Transverse colon (tissue), 4 donors: Measurements from ENCODE around the gene PARS2. TPM values are rescaled to one million over a fixed set of nuclear protein-coding genes. Genes with fewer than 3 reads are reported as not detected.

Experiments used
- DNase-seq: peaks from one replicate; pipeline ENCODE4 v3.0.0-alpha.2; 2019
- H3K27ac ChIP-seq, 4 donors: fragments of 200-600 bp; sonication (generic); 2 replicates each; pipeline ENCODE4 v1.5.1; 2016 to 2018; ENCODE audit warnings: inconsistent platforms in 4 of 4
- H3K27me3 ChIP-seq: fragments of 200-600 bp; sonication (generic); 2 replicates; pipeline ENCODE4 v1.5.1; 2017; ENCODE audit warnings: inconsistent platforms
- H3K36me3 ChIP-seq, 4 donors: fragments of 200-600 bp; sonication (generic); 2 replicates each; pipeline ENCODE4 v1.5.1; 2017 to 2019; ENCODE audit warnings: inconsistent platforms in 4 of 4
- H3K4me1 ChIP-seq, 4 donors: fragments of 200-600 bp; sonication (generic); 2 replicates each; pipeline ENCODE4 v1.5.1; 2017 to 2020; ENCODE audit warnings: inconsistent platforms in 4 of 4
- H3K4me3 ChIP-seq, 4 donors: fragments of 200-600 bp; sonication (generic); 1 replicate in 1 of 4; 2 replicates in 3 of 4; pipeline versions ENCODE4 v1.5.1 to v1.6.1; 2017 to 2019; ENCODE audit warnings: inconsistent platforms in 4 of 4
- H3K9me3 ChIP-seq, 2 donors: fragments of 200-600 bp; sonication (generic); 2 replicates each; pipeline ENCODE4 v1.5.1; 2017 to 2019; ENCODE audit warnings: inconsistent platforms in 2 of 2
- CTCF ChIP-seq, 5 experiments: fragments of 200-600 bp in 3 of 5; fragments of 450-650 bp in 2 of 5; sonication (generic) in 3 of 5; IDR thresholded peaks; 1 replicate in 2 of 5; 2 replicates in 3 of 5; pipeline ENCODE4 v1.5.1; 2016 to 2017; ENCODE audit warnings: antibody characterized with exemption in 5 of 5, inconsistent platforms in 3 of 5, mild to moderate bottlenecking in 2 of 5, moderate library complexity in 1 of 5
- EP300 ChIP-seq: sonication (generic); formaldehyde crosslinking; IDR thresholded peaks from one replicate; pipeline ENCODE4 v1.6.1; 2017; ENCODE audit warnings: antibody characterized with exemption, low read depth
- POLR2A ChIP-seq: fragments of 450-650 bp; IDR thresholded peaks from one replicate; pipeline ENCODE4 v1.6.1; 2016; ENCODE audit warnings: antibody characterized with exemption, mild to moderate bottlenecking, moderate library complexity
- POLR2AphosphoS5 ChIP-seq, 3 donors: sonication (generic); formaldehyde crosslinking; IDR thresholded peaks; one replicate each; pipeline ENCODE4 v1.6.1; 2016; ENCODE audit warnings: antibody characterized with exemption in 3 of 3
- WGBS, 2 donors: methylation state at CpG; one replicate each; pipeline ENCODE4 v1.1.5; 2018; ENCODE audit warnings: low coverage in 1 of 2; 5-methylcytosine and 5-hydroxymethylcytosine counted together
- in situ Hi-C, 4 donors: fragments of 200-750 bp; cut with MboI; loops; one replicate each; pipeline versions ENCODE4 v1.15.0 to v1.15.1; 2017; ENCODE audit warnings: low sequenced_read_pairs in 3 of 4, low pct_ligation_motif_present in 1 of 4, low pct_unique_long_range_greater_than_20kb in 1 of 4
- intact Hi-C: fragments of 100-400 bp; cut with DNase I; formaldehyde crosslinking; loops from one replicate; pipeline ENCODE4 v1.15.1; 2023; ENCODE audit warnings: low total_unique reads
- total RNA-seq, 4 donors: library from RNA; depleted of rRNA; stranded (reverse); fragments of >200 nt; gene quantifications; one replicate each; pipeline ENCODE4 v1.1.0, GENCODE V29; 2016

The PARS2 gene
- total RNA-seq, 4 donors from 2014 or later: 8.9 to 13.5 (median 9.1) TPM; not detected in 1

DNA sequence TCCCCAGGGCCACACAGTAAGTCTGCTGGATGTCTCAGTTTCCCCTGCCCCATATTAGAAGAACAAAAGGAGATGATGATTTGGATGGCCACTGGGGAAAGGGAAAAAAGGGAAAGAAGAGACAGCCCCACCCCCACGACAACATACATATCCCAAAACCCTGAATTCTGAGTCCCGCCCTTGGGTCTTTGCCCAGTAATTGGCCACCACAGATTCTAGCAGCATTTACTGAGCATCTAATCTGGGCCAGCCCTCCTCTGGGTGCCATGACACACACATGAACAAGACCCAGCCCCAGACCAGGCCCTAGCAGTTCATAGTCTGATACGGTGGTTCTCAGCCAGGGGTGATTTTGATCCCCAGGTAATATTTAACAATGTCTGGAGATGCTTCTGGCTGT is 53.9 kb downstream of the PARS2 start:
- Histone ChIP-seq H3K4me3 (no peak overlapping the region), H3K9me3 (no peaks in the 10 kb centered on the region), H3K27me3 (no peaks in the 10 kb centered on the region), H3K27ac (no peak overlapping the region), H3K36me3 (no peaks in the 10 kb centered on the region), H3K4me1 (peaks cover 0 to 7% (median 2%) of the 10 kb centered on the region in 4 donors)
- no peak for DNase-seq
- TF ChIP-seq POLR2A (no peak), POLR2AphosphoS5 (IDR thresholded peaks at IDR 0.05) (no peak), EP300 (no peak), CTCF (IDR thresholded peaks at IDR 0.05) (no peak)
- intact Hi-C loops: no loop called here
- in situ Hi-C loops: no loop called here
- WGBS, 2 donors: 88% methylated on average over 3 of the region's 3 CpGs; no CpG with 5 or more reads in 1 of the 2 donors

DNA sequence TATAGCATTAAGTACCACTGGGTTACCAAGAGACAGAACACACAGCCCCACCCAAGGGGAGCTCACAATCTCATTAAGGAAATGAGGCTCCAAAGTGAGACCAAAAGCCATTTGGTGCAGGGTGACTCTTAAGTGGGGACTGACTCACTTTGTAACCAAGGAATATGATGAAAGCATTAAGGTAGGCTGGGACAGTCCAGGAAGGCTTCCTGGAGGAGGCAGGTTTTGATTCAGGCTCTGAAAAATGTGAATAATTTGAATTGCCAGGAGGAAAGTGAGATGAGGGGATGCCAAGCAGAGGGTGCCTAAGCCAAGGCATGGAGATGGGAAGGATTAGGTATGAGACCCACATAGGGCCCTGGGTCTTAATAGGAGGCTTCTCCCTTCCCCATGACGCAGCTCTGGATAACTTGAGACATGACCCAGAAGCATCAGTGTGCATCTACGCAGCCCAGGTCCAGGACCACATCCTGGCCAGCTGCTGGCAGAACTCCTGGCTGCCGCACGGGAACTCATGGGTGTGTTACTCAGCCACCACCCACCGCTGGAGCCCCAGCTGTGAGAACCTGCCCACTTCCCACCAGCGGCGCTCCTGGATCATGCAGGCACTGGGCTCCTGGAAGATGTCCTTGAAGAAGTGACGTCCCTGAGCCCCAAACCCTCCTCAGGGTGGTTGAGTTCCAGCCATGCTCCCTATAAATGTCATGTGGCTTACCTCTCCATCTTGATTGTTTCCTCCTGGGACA is 54.6 kb downstream of the PARS2 start:
- H3K4me1 ChIP-seq: no peaks in the 10 kb centered on the region
- no peak overlapping the region for H3K27ac ChIP-seq
- H3K36me3 ChIP-seq: no peaks in the 10 kb centered on the region
- WGBS, 2 donors: 72% methylated on average over 8 of the region's 8 CpGs; no CpG with 5 or more reads in 1 of the 2 donors
- no peak for TF ChIP-seq POLR2AphosphoS5 (IDR thresholded peaks at IDR 0.05)
- no peak for TF ChIP-seq EP300
- no peak for TF ChIP-seq CTCF (IDR thresholded peaks at IDR 0.05)
- no peak for TF ChIP-seq POLR2A
- H3K27me3 ChIP-seq: no peaks in the 10 kb centered on the region
- no peak overlapping the region for H3K4me3 ChIP-seq
- no peak for DNase-seq
- intact Hi-C loops (no loop called here), in situ Hi-C loops (no loop called here)
- no peaks in the 10 kb centered on the region for H3K9me3 ChIP-seq

- H3K4me1 ChIP-seq: no peaks in the 10 kb centered on the region
- DNase-seq: no peak
- in situ Hi-C loops (no loop called here), intact Hi-C loops (no loop called here)
- no peak overlapping the region for H3K27ac ChIP-seq
- no peak for TF ChIP-seq EP300
- no peak for TF ChIP-seq CTCF (IDR thresholded peaks at IDR 0.05)
- no peak for TF ChIP-seq POLR2A
- no peak for TF ChIP-seq POLR2AphosphoS5 (IDR thresholded peaks at IDR 0.05)
- no peak overlapping the region for H3K4me3 ChIP-seq
- no peaks in the 10 kb centered on the region for H3K27me3 ChIP-seq
- H3K36me3 ChIP-seq: no peaks in the 10 kb centered on the region
- no peaks in the 10 kb centered on the region for H3K9me3 ChIP-seq
These were observed 55.9 kb downstream of the PARS2 start for GRCh38 chr1:54708385-54708784.

Other genes with a start within 250 kb of the PARS2 start
- gene ACOT11, start 216.3 kb downstream of the PARS2 start, total RNA-seq: 10 to 100 TPM; 70.6 to 79.7 (median 75.3) TPM
- gene FAM151A, start 141.0 kb downstream of the PARS2 start, total RNA-seq: 10 to 100 TPM in 1 of 4 donors, 1 to 10 TPM in 3; 1.4 to 28.5 (median 7.1) TPM
- 10 to 100 TPM; 16.1 to 69.9 (median 30.5) TPM for gene MROH7, start 122.7 kb downstream of the PARS2 start, total RNA-seq
- 10 to 100 TPM in 2 of 4 donors, 1 to 10 TPM in 2; 1.8 to 33.7 (median 15.2) TPM for gene TTC4, start 48.7 kb downstream of the PARS2 start, total RNA-seq
- gene TTC22, start 36.8 kb upstream of the PARS2 start, total RNA-seq: 100 to 1,000 TPM in 2 of 4 donors, 10 to 100 TPM in 2; 39.8 to 174 (median 98.4) TPM
- gene DHCR24, start 122.7 kb upstream of the PARS2 start, total RNA-seq: 100 to 1,000 TPM in 3 of 4 donors, 10 to 100 TPM in 1; 71.5 to 222 (median 137) TPM
- 10 to 100 TPM in 1 of 4 donors, 1 to 10 TPM in 3; 7.1 to 24.8 (median 8.5) TPM for gene TMEM61, start 216.1 kb upstream of the PARS2 start, total RNA-seq
- not detected for gene BSND, start 234.4 kb upstream of the PARS2 start, total RNA-seq